HG02938 (cell line): ENCODE results near the gene CTSF.
"Not testable (repeated sequence)": the region's sequence is repeated elsewhere in the genome, so short reads cannot be mapped to it uniquely, and the experiment has no call there.

Experiments used
- ATAC-seq: cut with Tn5 transposase; IDR thresholded peaks from one replicate; pipeline ENCODE4 v1.9.1; 2021; ENCODE audit warnings: mild to moderate bottlenecking, moderate library complexity; ENCODE audit not compliant: unreplicated experiment

CTSF gene

GRCh38 chr11:66540598-66540997, 27.8 kb downstream of the CTSF start:
- not testable (repeated sequence) for ATAC-seq

DNA sequence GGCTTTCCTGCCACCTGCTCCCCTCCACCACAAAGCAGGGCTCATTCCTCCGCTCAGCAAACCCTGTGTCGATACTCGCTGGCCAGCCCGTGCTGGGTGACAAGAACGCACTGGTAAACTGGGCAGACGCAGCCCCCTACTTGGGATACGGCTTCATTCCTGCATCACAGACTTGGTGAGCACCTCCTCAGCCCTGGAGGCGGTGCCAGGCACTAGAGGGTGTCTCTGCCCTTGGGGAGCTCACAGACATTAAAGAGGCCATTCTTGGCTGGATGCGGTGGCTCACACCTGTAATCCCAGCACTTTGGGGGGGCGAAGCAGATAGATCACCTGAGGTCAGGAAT, 28.6 kb downstream of the CTSF start:
- no peak for ATAC-seq

- no peak for ATAC-seq
Observed at GRCh38 chr11:66539170-66539869, 29.1 kb downstream of the CTSF start.

- no peak for ATAC-seq
Observed at GRCh38 chr11:66532784-66533183, 35.6 kb downstream of the CTSF start.

DNA sequence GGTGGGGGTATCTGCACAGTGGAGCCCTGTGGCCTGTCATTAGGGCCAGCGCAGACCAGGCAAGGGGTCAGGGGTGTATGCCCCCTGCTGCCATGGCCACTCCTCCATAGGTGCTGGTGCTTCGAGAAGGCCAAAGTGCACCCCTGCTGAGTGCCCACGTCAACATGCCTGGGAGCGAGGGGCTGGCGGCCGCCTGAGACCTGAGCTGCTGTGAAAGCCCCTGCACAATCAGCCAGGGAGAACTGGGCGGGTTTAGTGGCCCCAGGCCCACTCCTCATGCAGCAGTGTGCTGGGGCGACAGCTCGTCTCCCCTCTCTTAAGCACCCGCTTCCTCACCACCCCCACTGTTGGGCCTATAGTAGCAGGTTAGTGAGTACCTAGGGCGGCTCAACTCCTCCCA, 36.6 kb downstream of the CTSF start:
- no peak for ATAC-seq

DNA sequence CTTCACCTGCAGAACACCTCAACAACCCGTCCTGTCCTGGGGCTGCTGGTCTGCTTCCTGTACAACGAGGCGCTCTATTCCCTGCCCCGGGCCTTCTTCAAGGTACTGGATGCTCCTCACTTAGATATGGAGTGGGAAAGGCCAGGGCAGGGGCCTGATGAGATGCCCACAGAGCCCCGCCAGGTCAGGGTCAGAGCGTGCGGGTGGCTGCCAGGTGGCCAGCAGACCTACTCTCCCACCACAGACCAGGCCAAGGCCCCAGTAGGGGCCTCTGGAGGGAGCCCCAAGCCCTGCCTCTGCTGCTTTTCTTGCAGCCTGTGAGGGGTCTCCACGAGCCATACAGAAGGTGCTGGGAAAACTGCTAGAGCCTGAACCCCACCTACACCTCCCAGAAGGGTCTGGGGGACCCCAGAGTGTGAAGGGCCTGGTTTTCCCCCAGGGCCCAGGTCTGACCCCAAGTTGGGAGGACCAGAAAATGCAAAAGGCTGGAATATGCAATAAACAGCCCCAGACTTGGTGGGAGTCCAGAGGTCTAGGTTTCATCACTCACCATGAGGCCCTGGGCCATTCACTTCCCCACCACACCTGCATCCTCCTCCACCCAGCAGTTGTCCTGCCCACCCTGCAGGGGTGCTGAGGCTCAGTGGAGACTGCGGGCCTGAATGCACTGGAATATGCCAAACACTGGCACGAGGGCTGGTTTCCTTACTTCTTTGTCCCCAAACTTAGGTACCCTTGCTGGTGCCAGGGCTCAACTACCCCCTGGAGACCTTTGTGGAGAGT, 37.3 kb downstream of the CTSF start:
- no peak for ATAC-seq

- no peak for ATAC-seq
Observed at GRCh38 chr11:66529655-66530054, 38.8 kb downstream of the CTSF start.

- no peak for ATAC-seq
Observed at GRCh38 chr11:66529069-66529468, 39.3 kb downstream of the CTSF start.

- no peak for ATAC-seq
Observed at GRCh38 chr11:66524304-66525040, 43.9 kb downstream of the CTSF start.

- no peak for ATAC-seq
Observed at GRCh38 chr11:66523611-66524010, 44.8 kb downstream of the CTSF start.
